CD4-positive, alpha-beta T cell treated with Interferon gamma for 1 hour (primary cell): Measurements from ENCODE around the gene ZNF35.

Source experiments
- DNase-seq: peaks from one replicate; pipeline ENCODE4 v3.0.0-alpha.2; 2020

The ZNF35 gene

DNA sequence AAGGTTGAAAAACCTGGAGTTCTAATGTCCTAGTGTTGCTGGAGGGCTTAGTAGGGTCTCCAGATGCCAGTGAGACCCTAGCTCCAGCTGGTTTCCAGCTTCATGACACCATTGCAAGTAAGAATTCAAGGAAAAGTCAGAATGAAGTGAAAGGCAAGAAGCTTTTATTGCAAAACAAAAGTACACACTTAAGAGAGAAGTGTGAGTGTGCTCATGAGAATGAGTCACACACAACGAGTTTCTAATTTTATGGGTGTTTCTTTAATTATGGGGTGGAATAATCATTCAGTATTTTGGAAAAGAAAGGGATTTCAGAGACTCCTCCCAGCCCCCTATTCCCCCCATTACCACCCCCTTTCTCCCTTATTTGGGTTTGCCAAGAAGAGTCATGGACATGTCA is 39.4 kb downstream of the ZNF35 start:
- DNase-seq: no peak
